ENCODE data around the gene ELF3. TPM values are rescaled to one million over a fixed set of nuclear protein-coding genes. Genes with fewer than 3 reads are reported as not detected.

The ELF3 gene
- total and polyA plus RNA-seq, 2 of the 13 experiments (the other 11 are each of a cell fraction or from before 2014, with no cell fraction given), result 11.5 to 55.1 TPM

DNA sequence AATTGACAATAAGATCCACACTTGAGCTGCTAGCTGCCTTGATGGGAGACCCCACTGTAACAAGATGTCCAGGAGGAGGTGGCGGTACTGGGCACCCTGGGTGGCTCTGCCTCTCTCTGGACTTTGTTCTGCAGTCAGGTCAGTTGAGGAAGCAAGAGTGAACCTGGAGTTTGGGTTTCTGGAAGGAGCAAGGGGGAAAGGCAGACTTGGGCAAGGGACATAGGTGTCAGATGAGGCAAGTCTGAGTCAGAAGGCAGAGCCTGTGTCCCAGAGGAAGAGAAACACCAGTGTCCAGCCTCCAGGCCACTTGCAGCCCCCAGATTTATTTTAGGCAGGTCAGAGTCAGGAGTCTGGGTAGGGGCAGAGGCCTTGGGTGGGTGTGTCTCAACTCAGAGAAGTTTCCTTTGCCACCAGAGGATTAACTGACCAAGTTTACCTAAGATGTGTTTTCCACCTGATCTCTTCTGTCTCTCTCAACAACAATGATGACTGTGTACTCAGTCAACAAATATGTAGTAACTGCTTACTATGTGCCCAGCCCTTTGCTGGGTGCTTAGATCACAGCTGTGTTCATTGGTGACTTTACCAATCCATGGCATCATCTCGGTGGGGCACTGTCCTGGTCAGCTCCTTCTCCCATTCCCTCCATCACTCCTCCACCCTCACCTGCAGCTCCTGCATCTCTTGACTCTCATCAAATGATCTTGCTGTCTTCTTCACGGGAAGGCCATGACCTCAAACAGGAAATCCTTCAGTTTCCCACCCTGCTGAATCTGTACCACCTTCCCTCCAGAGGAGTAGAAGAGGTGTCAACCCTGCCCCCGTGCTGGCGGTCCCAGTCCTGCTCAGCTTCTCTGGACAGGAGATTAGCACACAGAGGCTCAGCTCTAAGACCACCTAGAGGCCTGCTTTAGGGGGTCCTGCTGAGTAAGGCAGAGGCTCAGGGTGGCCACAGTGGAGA, 36.6 kb downstream of the ELF3 start (continued):
- TF ChIP-seq ZNF570 (CRISPR knock-in tag; IDR thresholded peaks at IDR 0.05; ENCODE audit: borderline replicate concordance) (no peak), MAFK (conservative IDR thresholded peaks at IDR 0.05 in 1 of 2, IDR thresholded peaks at IDR 0.05 in 1 of 2; ENCODE audit: low read length in 2 of 2) (no peak), ZBTB21 (CRISPR knock-in tag; IDR thresholded peaks at IDR 0.05) (no peak), CBX5 (CRISPR knock-in tag; IDR thresholded peaks at IDR 0.05; ENCODE audit: borderline replicate concordance) (no peak), ZKSCAN5 (CRISPR knock-in tag; IDR thresholded peaks at IDR 0.05) (no peak), SP140L (CRISPR knock-in tag; IDR thresholded peaks at IDR 0.05; ENCODE audit: borderline replicate concordance) (no peak), MAZ (IDR thresholded peaks at IDR 0.05; ENCODE audit: borderline replicate concordance, low read depth, low read length) (no peak), MAZ (CRISPR knock-in tag; IDR thresholded peaks at IDR 0.05; ENCODE audit: low read depth) (0 out of 2 replicates have a peak, but pooled peaks have one; percentile 24), EP300 (IDR thresholded peaks at IDR 0.05; ENCODE audit: low read depth in 2 of 2, low read length in 2 of 2) (peak in 1 of 2 experiments; percentile 70; a peak in 1 of 4 replicates), EP300 (CRISPR knock-in tag; IDR thresholded peaks at IDR 0.05; ENCODE audit: borderline replicate concordance) (no peak), ZNF350 (CRISPR knock-in tag; IDR thresholded peaks at IDR 0.05; ENCODE audit: borderline replicate concordance, low read depth) (no peak), SALL2 (CRISPR knock-in tag; IDR thresholded peaks at IDR 0.05) (no peak), ZNF124 (CRISPR knock-in tag; IDR thresholded peaks at IDR 0.05) (no peak), ZNF713 (CRISPR knock-in tag; IDR thresholded peaks at IDR 0.05) (no peak), HNF4A (CRISPR knock-in tag; IDR thresholded peaks at IDR 0.05) (0 out of 2 replicates have a peak, but pooled peaks have one; percentile 17), ZNF431 (CRISPR knock-in tag; IDR thresholded peaks at IDR 0.05; ENCODE audit: borderline replicate concordance, low read depth) (no peak), ZFP1 (CRISPR knock-in tag; IDR thresholded peaks at IDR 0.05) (no peak)
- TF ChIP-seq, protein P1, sequence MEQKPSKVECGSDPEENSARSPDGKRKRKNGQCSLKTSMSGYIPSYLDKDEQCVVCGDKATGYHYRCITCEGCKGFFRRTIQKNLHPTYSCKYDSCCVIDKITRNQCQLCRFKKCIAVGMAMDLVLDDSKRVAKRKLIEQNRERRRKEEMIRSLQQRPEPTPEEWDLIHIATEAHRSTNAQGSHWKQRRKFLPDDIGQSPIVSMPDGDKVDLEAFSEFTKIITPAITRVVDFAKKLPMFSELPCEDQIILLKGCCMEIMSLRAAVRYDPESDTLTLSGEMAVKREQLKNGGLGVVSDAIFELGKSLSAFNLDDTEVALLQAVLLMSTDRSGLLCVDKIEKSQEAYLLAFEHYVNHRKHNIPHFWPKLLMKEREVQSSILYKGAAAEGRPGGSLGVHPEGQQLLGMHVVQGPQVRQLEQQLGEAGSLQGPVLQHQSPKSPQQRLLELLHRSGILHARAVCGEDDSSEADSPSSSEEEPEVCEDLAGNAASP (CRISPR knock-in tag; IDR thresholded peaks at IDR 0.05; ENCODE audit: borderline replicate concordance), result 0 out of 2 replicates have a peak, but pooled peaks have one; percentile 32
- TF ChIP-seq, protein P2, sequence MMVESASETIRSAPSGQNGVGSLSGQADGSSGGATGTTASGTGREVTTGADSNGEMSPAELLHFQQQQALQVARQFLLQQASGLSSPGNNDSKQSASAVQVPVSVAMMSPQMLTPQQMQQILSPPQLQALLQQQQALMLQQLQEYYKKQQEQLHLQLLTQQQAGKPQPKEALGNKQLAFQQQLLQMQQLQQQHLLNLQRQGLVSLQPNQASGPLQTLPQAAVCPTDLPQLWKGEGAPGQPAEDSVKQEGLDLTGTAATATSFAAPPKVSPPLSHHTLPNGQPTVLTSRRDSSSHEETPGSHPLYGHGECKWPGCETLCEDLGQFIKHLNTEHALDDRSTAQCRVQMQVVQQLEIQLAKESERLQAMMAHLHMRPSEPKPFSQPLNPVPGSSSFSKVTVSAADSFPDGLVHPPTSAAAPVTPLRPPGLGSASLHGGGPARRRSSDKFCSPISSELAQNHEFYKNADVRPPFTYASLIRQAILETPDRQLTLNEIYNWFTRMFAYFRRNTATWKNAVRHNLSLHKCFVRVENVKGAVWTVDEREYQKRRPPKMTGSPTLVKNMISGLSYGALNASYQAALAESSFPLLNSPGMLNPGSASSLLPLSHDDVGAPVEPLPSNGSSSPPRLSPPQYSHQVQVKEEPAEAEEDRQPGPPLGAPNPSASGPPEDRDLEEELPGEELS (CRISPR knock-in tag; IDR thresholded peaks at IDR 0.05), result peak; percentile 82
- TF ChIP-seq, protein P3, sequence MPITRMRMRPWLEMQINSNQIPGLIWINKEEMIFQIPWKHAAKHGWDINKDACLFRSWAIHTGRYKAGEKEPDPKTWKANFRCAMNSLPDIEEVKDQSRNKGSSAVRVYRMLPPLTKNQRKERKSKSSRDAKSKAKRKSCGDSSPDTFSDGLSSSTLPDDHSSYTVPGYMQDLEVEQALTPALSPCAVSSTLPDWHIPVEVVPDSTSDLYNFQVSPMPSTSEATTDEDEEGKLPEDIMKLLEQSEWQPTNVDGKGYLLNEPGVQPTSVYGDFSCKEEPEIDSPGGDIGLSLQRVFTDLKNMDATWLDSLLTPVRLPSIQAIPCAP (CRISPR knock-in tag; IDR thresholded peaks at IDR 0.05; ENCODE audit: low read depth), result no peak
- TF ChIP-seq, protein P4, sequence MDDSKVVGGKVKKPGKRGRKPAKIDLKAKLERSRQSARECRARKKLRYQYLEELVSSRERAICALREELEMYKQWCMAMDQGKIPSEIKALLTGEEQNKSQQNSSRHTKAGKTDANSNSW (CRISPR knock-in tag; IDR thresholded peaks at IDR 0.05; ENCODE audit: borderline replicate concordance), result no peak
- TF ChIP-seq, protein P5, sequence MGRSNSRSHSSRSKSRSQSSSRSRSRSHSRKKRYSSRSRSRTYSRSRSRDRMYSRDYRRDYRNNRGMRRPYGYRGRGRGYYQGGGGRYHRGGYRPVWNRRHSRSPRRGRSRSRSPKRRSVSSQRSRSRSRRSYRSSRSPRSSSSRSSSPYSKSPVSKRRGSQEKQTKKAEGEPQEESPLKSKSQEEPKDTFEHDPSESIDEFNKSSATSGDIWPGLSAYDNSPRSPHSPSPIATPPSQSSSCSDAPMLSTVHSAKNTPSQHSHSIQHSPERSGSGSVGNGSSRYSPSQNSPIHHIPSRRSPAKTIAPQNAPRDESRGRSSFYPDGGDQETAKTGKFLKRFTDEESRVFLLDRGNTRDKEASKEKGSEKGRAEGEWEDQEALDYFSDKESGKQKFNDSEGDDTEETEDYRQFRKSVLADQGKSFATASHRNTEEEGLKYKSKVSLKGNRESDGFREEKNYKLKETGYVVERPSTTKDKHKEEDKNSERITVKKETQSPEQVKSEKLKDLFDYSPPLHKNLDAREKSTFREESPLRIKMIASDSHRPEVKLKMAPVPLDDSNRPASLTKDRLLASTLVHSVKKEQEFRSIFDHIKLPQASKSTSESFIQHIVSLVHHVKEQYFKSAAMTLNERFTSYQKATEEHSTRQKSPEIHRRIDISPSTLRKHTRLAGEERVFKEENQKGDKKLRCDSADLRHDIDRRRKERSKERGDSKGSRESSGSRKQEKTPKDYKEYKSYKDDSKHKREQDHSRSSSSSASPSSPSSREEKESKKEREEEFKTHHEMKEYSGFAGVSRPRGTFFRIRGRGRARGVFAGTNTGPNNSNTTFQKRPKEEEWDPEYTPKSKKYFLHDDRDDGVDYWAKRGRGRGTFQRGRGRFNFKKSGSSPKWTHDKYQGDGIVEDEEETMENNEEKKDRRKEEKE (IDR thresholded peaks at IDR 0.05), result no peak
